ENCODE measurements around the gene TUBB1.

DNA sequence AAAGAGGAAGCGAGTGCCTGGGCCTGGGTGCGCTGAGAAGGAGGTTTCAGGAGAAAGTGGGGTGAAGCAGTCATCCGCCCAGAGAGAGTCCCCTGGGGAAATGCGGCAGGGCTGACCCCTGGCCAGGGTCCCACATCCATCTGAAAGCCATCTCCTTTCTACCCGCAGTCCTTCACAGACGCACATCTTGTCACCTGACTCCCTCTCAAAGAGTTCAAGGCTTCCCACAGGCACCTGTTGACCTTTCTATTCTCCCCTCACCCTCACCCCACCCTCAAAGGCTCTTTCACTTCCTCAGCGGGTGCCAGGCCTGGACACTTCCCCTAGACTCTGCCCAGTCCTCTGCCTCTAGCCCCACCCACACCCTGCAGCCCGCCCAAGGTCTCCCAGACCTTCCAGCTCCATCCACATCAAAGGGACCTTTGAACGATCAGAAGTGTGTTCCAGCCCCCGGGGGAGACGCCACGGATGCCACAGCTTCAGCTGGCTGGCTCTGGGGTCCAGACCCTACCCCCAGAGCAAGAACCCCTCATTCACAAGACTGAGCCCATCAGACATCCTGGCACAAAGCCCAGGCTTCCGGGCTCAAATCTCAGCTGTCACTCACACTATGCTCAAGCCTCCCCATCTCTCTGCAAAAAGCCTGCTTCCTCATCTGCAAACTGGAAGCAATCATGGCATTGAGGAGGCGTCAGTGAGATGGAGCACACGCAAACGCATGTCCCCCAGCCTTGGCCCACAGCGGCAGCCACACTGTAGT is 14.3 kb upstream of the TUBB1 start:
- TF ChIP-seq, protein P1, sequence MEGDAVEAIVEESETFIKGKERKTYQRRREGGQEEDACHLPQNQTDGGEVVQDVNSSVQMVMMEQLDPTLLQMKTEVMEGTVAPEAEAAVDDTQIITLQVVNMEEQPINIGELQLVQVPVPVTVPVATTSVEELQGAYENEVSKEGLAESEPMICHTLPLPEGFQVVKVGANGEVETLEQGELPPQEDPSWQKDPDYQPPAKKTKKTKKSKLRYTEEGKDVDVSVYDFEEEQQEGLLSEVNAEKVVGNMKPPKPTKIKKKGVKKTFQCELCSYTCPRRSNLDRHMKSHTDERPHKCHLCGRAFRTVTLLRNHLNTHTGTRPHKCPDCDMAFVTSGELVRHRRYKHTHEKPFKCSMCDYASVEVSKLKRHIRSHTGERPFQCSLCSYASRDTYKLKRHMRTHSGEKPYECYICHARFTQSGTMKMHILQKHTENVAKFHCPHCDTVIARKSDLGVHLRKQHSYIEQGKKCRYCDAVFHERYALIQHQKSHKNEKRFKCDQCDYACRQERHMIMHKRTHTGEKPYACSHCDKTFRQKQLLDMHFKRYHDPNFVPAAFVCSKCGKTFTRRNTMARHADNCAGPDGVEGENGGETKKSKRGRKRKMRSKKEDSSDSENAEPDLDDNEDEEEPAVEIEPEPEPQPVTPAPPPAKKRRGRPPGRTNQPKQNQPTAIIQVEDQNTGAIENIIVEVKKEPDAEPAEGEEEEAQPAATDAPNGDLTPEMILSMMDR (IDR thresholded peaks at IDR 0.05), result no peak
- TF ChIP-seq POLR2A (IDR thresholded peaks at IDR 0.05), result no peak
